HepG2 (cell line): ENCODE results near the gene CTIF.

Source experiments
- CHD4 ChIP-seq: fragments of 200-600 bp; sonication (generic); IDR thresholded peaks from 2 replicates; pipeline ENCODE4 v1.7.0; 2017; ENCODE audit warnings: mild to moderate bottlenecking, low read length, borderline replicate concordance
- HDAC2 ChIP-seq: sonication (generic); formaldehyde crosslinking; IDR thresholded peaks from 2 replicates; pipeline ENCODE4 v1.4.0; 2020; ENCODE audit warnings: missing genetic modification reagents
- NFE2L1 ChIP-seq: sonication (generic); formaldehyde crosslinking; IDR thresholded peaks from 2 replicates; pipeline ENCODE4 v1.4.0; 2020; ENCODE audit warnings: missing genetic modification reagents, mild to moderate bottlenecking, borderline replicate concordance
- NR1H2 ChIP-seq: sonication (generic); formaldehyde crosslinking; IDR thresholded peaks from 2 replicates; pipeline ENCODE4 v1.8.1; 2022; ENCODE audit warnings: low read depth, missing genetic modification reagents, borderline replicate concordance
- ZNF282 ChIP-seq: fragments of 450-650 bp; IDR thresholded peaks from 2 replicates; pipeline ENCODE4 v1.6.1; 2018; ENCODE audit not compliant: partially characterized antibody
- ZSCAN30 ChIP-seq: sonication (generic); formaldehyde crosslinking; IDR thresholded peaks from 2 replicates; pipeline ENCODE4 v1.5.0; 2020; ENCODE audit warnings: mild to moderate bottlenecking, missing genetic modification reagents
- TF ChIP-seq, protein P1 (sequence below): sonication (generic); formaldehyde crosslinking; IDR thresholded peaks from 2 replicates; pipeline ENCODE4 v1.8.0; 2022; ENCODE audit warnings: missing genetic modification reagents, mild to moderate bottlenecking, borderline replicate concordance

DNA sequence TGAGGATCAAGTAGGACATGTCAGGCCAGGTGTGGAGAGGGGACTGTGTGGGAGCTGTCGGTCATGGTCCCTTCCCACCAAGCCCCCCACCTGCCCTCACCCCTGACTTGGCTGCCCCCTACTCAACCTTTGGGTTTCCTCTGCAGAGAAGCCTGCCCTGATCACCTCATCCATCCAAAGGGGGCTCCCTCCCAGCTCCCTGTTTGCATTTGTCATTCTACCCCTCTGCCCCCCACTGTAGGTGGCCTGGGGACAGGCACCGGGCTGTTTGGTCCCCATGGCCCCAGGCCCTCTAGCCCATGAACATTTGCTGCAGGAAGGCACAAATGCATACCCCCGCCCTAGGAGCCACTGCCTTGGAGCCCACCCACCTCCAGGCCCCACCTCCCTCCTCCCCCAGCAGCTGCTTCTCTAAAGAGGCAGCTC, 296.9 kb downstream of the CTIF start:
- no peak for TF ChIP-seq CHD4
- no peak for TF ChIP-seq HDAC2 (CRISPR knock-in tag)
- TF ChIP-seq ZSCAN30: no peak
- no peak for TF ChIP-seq NR1H2 (CRISPR knock-in tag)
- no peak for TF ChIP-seq NFE2L1 (CRISPR knock-in tag)
- TF ChIP-seq, protein P1, sequence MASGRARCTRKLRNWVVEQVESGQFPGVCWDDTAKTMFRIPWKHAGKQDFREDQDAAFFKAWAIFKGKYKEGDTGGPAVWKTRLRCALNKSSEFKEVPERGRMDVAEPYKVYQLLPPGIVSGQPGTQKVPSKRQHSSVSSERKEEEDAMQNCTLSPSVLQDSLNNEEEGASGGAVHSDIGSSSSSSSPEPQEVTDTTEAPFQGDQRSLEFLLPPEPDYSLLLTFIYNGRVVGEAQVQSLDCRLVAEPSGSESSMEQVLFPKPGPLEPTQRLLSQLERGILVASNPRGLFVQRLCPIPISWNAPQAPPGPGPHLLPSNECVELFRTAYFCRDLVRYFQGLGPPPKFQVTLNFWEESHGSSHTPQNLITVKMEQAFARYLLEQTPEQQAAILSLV: no peak
- TF ChIP-seq ZNF282: no peak
